GM23248 (cell line): Measurements from ENCODE around the gene PDCD7.

Experiments used
- EZH2 ChIP-seq: fragments of 200-600 bp; sonication (generic); IDR thresholded peaks from 2 replicates; pipeline ENCODE4 v1.6.1; 2018; ENCODE audit warnings: antibody characterized with exemption, mild to moderate bottlenecking; ENCODE audit not compliant: insufficient read depth, poor library complexity, severe bottlenecking
- EZH2phosphoT487 ChIP-seq: fragments of 200-600 bp; sonication (generic); IDR thresholded peaks from 2 replicates; pipeline ENCODE4 v1.6.1; 2018; ENCODE audit warnings: antibody characterized with exemption, moderate library complexity, mild to moderate bottlenecking, low read depth; ENCODE audit not compliant: insufficient read depth

DNA sequence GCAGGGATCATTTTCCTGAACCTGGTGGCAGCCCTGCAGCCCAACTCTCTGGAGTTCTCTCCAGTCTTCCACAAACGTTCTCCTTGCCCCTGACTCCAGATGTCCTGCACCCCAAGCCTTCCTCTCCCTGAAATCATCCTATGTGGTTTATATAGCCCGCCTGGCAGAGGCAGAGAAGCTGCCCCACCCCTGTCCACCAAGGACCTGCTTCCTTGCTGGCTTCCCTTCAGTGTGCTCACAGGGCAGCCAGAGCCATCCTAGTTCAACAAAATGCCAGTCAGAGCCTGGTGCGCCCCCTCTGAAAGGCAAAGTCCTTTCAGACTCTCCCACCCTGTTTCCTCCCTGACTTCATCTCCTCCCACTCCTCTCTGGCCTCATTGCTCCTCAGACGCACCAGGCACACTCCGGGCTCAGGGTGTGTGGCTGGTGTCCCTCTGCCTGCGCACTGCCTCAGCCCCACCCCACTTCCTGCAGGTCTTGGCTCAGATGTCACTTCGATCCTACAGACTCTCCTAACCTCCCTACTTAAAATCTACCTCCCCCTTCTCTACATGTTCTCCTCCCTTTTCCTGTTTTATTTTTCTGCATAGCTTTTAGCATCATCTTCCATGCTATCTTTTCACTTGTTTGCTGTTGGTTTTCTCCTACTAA is 51.2 kb downstream of the PDCD7 start:
- TF ChIP-seq EZH2 = no peak
- TF ChIP-seq EZH2phosphoT487 = no peak
